HG03571 (cell line): ENCODE data around the gene MS4A8.
"Not testable (repeated sequence)": the region's sequence is repeated elsewhere in the genome, so short reads cannot be mapped to it uniquely, and the experiment has no call there.

Source experiments
- ATAC-seq: cut with Tn5 transposase; IDR thresholded peaks from one replicate; pipeline ENCODE4 v1.9.1; 2021; ENCODE audit not compliant: unreplicated experiment

Gene MS4A8

DNA sequence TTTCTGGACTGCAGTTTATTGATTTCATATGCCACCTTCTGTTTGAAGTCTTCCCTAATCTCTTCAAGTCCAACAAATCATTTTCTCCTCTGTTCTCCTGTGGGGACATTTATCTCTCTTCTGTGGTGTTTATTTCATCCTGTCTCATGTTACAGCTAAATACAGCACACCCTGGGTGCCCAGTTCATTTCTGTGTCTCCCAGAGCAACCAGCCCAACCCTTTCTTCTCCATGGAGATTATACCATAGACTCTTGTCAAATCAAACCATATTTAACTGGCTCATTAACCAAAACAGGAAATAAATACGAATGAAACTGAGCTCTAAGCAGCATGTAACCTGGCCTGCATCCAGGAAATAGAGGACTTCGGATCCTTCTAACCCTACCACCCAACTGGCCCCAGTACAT, at the start of gene MS4A8:
TSS of gene MS4A8 (plus strand) at position 329 of the 408 bp plus-strand sequence. CDS start 1,249 bp downstream, outside the sequence.
- ATAC-seq: no peak

- ATAC-seq: no peak
These were observed 41.5 kb upstream of the MS4A8 start for GRCh38 chr11:60657888-60658287.

GRCh38 chr11:60658409-60658808, 41.0 kb upstream of the MS4A8 start:
- ATAC-seq: no peak

DNA sequence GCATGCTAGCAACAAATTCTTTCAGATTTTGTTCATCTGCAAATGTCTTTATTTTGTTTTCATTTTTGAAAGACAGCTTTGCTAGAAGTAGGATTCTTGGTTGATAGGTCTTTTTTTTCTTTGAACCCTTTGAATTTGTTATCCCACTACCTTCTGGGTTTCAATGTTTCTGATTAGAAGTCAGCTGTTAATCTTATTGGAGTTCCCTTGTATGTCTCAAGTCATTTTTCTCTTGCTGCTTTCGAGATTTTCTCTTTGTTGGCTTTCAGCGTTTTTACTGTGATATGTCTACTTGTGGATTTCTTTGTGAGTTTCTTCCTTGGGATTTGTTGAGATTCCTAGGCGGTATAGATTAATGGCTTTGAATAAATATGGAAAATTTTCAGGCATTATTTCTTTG, 27.2 kb upstream of the MS4A8 start:
- no peak for ATAC-seq

DNA sequence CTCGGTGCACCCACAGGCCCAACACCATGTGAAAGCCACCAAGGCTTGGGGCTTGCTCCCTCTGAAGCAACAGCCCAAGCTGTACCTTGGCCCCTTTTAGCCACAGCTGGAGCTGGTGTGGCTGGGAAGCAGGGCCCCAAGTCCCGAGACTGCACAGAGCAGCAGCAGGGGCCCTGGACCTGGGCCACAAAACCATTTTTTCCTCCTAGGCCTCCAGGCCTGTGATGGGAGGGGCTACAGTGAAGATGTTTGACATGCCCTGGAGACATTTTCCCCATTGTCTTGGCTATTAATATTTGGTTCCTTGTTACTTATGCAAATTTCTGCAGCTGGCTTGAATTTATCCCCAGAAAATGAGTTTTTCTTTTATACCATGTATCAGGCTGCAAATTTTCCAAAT, 21.2 kb upstream of the MS4A8 start:
- ATAC-seq: not testable (repeated sequence)

GRCh38 chr11:60679879-60680278, 19.5 kb upstream of the MS4A8 start:
- ATAC-seq: no peak

GRCh38 chr11:60680455-60681119, 18.8 kb upstream of the MS4A8 start:
- no peak for ATAC-seq

GRCh38 chr11:60684541-60684848, 14.9 kb upstream of the MS4A8 start:
- not testable (repeated sequence) for ATAC-seq

GRCh38 chr11:60691661-60692060, 7.8 kb upstream of the MS4A8 start:
- no peak for ATAC-seq

GRCh38 chr11:60699936-60700335, 524 bp downstream of the MS4A8 start:
- ATAC-seq: no peak

DNA sequence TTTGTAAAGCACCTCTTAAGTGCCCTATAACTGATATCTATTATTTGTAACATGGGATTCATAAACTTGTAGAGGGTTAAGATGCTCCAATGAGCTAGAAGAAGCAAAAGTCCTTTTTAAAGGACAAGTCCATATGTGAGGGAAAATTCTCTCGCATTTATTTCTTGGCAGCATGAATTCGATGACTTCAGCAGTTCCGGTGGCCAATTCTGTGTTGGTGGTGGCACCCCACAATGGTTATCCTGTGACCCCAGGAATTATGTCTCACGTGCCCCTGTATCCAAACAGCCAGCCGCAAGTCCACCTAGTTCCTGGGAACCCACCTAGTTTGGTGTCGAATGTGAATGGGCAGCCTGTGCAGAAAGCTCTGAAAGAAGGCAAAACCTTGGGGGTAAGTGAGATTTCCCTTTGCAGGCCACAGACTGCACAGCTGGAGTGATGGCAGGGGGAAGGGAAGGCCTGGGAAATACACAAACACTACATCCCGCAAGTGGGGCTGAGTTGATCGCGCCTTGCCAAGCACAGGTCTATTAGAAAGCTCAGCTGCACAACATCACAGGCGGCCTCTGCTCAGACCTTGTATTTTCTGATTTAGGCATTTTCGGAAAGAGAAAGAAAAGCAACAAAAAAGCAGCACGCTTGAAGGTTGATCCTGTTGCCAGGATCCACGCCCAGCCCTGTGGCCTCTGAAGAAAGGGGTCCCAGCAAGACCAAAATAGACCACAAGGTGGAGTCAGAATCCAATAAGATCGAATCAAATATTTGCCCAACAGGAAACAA, 1.5 kb downstream of the MS4A8 start:
- ATAC-seq: no peak

DNA sequence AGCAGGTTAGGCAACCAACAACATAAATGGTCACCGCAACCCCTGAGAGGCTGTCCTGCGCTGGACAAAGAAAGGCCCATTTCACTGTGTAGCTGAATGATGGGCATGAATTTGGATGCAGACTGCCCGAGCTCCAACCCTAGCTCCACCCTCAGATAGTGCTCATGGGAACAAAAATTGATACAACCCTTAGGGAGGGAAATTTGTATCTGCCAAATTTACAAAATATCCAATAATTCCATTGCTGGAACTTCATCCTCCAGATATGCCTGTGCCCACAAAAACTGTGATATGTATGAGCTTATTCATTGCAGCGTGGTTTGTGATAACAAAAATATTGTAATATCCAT, 2.0 kb downstream of the MS4A8 start:
- no peak for ATAC-seq

- ATAC-seq: no peak
These were observed 4.0 kb downstream of the MS4A8 start for GRCh38 chr11:60703374-60703773.

DNA sequence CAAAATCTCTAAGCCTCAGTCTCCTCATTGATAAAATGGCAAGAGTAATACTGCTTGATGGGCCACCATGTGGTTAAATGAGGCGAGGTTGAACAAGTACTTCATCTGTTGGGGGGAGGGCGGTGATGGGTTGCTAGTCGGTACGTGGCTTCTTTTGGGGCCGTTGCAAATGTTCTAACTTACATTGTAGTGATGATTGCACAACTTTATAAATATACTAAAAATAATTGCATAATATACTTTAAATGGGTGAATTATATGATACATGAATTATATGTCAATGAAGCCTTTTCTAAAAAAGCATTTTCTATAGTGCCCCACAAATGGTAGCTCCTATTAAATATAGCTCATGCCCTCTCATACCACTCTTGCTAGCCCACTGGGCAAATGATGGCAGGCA, 6.5 kb downstream of the MS4A8 start:
- no peak for ATAC-seq

DNA sequence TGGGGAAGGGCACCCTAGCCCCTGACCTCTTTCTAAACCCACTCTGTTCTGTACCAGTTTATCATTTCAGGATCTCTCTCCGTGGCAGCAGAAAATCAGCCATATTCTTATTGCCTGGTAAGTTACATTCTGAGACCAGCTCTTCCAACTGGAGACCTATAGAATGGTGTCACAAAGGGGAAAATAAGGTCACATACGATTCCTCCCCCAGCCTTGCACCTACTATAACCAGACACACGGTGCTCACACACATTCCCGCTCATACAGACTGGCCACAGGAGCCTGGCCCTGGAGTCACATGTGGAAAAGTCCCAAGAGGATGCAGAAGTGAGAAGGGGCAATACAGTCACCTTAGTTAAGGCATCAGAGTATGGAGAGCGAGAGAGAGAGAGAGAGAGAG, 7.5 kb downstream of the MS4A8 start:
- ATAC-seq: no peak

- ATAC-seq: no peak
These were observed 11.1 kb downstream of the MS4A8 start for GRCh38 chr11:60710482-60710881.

- no peak for ATAC-seq
These were observed 11.9 kb downstream of the MS4A8 start for GRCh38 chr11:60711276-60711675.

- not testable (repeated sequence) for ATAC-seq
These were observed 14.0 kb downstream of the MS4A8 start for GRCh38 chr11:60713423-60713822.

DNA sequence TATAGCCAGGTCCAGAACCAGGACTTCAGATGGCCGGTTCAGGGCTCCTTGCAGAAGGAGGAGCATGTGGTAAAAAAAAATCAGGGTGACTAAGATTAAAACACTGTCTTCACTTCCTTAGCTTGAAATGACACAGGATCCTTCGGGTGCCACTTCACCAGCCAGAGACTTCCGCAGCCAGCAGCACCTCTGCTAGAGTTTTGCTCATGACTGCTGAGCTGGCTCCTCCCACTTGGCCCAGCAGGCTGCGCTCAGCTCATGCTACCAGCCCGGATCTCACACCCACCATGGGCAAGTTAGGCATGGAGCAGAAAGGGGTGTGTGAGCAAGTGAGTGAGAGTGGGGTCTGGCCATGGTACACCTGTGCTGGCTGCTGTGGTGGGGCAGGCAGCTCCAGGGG, 18.5 kb downstream of the MS4A8 start:
- ATAC-seq: no peak

DNA sequence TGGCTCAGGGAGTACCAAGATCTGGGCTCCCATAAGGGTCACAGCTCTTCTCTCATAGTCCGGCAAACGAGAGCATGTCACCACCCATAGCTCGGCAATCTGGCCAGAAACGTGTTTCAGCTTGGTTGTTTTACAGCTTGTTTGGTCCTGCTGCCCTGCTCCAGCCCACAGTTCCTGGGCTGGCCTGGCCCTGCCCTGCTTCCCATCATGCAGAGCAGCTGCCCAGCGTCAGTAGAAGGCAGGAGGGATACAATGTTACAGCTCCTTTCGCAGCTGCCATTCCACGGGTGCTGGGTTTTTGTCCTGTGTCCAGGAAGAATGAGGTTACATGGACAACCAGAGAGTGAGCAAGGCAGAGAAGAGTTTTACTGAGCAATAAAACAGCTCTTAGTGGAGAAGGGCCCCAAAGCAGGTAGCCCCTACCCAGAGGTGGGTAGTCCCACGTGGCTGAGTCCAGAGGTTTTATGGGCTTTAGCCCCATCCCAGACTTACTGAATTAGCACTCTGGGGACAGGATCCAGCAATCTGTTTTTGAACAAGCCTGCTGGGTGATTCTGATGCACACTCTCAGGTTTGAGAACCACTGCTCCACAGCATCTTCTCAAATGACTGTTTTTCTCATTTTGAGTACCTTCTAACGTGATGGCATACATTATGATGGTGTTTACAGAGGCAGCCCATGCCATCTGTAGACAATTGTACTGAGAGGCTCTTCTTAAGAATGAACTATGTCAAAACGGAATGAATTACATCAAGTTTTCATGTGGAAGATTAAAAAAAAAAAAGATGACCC, 19.3 kb downstream of the MS4A8 start:
- no peak for ATAC-seq

DNA sequence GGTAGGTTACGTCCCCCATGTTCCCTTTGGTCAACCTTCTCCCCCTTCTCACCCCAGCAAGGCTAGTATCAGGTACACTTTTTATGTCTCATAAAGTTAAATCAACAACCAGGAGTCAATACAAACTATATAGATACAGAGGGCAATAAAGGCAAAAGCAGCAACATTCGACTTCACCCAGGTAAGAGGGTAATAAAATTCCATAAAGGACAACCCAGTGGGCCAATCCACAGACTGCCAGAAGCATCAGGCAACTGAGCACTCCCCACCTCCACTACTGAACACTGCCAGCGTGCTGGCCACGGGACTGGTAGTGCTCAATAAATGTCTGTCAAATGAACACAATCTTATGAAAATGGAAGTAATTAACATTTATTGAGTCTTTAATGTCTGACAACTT, 20.0 kb downstream of the MS4A8 start:
- ATAC-seq: no peak

DNA sequence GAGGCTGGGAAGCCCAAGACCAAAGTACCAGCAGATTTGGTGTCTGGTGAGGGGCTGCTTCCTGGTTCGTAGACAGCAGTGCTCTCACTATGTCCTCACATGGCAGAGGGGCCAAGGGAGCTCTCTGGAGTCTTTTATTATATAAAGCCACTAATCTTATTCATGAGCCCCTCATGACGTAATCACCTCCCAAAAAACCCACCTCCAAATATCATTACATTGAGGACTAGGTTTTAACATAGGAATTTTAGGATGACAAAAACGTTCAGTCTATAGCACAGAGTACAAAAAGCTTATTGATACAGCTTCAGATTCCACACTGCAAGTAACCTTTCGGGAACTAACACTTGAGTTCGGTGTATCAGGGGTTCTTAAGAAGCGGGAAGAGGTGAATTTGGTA, 21.0 kb downstream of the MS4A8 start:
- no peak for ATAC-seq
